Memory B cell (primary cell): ENCODE data around the gene MCCC2.
"Not testable (repeated sequence)": the region's sequence is repeated elsewhere in the genome, so short reads cannot be mapped to it uniquely, and the experiment has no call there.

Experiments used
- ATAC-seq: fragments of 150-1000 bp; cut with Tn5 transposase; 2 replicates; pipeline ENCODE4 v1.10.0; 2021; ENCODE audit warnings: low read depth, mild to moderate bottlenecking, moderate library complexity
- DNase-seq, 2 donors: peaks; one replicate each; pipeline ENCODE4 v3.0.0; 2022; ENCODE audit warnings: low spot score in 2 of 2
- H3K27ac Mint-ChIP-seq: one replicate; pipeline ENCODE4 v1.8.0; 2022; ENCODE audit warnings: mild to moderate bottlenecking, moderate library complexity, mixed read lengths
- H3K27me3 Mint-ChIP-seq: one replicate; pipeline ENCODE4 v1.8.0; 2022; ENCODE audit warnings: mixed read lengths
- H3K36me3 Mint-ChIP-seq: one replicate; pipeline ENCODE4 v1.8.0; 2022; ENCODE audit warnings: mild to moderate bottlenecking, mixed read lengths
- H3K4me1 Mint-ChIP-seq: one replicate; pipeline ENCODE4 v1.8.0; 2022; ENCODE audit warnings: mixed read lengths
- H3K4me3 Mint-ChIP-seq: one replicate; pipeline ENCODE4 v1.8.0; 2022; ENCODE audit warnings: mild to moderate bottlenecking, moderate library complexity, mixed read lengths
- H3K9me3 Mint-ChIP-seq: one replicate; pipeline ENCODE4 v1.8.0; 2022; ENCODE audit warnings: mixed read lengths

Gene MCCC2

GRCh38 chr5:71582945-71583584, 4.1 kb upstream of the MCCC2 start:
- Mint-ChIP-seq H3K36me3 (peaks cover 6% of the 10 kb centered on the region), H3K27me3 (no peaks in the 10 kb centered on the region), H3K4me3 (no peak overlapping the region), H3K27ac (no peak overlapping the region), H3K4me1 (peaks cover 5% of the 10 kb centered on the region), H3K9me3 (no peaks in the 10 kb centered on the region)
- ATAC-seq (no peak), DNase-seq (no peak)

DNA sequence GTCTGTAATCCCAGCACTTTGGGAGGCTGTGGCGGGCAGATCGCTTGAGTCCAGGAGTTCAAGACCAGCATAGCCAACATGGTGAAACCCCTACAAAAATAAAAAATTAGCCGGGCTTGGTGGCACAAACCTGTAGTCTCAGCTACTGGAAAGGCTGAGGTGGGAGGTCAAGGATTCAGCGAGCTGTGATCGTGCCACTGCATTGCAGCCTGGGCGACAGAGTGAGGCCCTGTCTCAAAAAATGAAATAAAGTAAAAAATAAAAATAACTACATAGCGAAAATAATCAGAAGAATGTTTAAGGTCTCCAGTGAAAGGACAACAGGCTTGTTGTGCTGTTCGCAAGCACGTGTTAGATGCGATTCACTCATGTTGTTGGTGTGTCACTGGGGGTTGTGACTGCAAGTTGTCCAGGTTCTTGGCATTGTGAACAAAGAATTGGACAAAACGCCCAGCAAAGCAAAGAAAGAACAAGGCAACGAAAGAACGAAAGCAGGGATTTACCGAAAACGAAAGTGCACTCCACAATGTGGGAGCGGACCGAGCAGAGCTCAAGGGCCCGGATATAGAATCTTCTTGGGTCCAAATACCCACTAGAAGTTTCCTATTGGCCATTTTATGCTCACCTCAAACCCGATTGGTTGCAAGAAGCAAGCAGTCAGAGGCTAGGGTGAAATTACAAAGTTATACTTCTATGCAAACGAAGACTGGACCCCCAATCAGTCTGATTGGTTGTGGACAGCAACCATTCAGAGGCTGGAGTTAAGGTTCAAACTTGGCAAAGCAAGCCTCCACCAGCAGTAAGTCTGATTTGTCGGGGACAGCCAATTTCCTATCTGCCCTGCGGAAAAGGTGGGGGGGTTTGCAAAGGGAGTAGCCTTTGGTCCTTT, 844 bp upstream of the MCCC2 start:
- peak overlapping the region; percentile 99 for H3K4me3 Mint-ChIP-seq
- H3K36me3 Mint-ChIP-seq, result peaks cover 2% of the 10 kb centered on the region
- ATAC-seq (no peak), DNase-seq (no peak)
- H3K9me3 Mint-ChIP-seq, result no peaks in the 10 kb centered on the region
- H3K27ac Mint-ChIP-seq, result peak overlapping the region; percentile 97
- no peaks in the 10 kb centered on the region for H3K27me3 Mint-ChIP-seq
- peaks cover 25% of the 10 kb centered on the region for H3K4me1 Mint-ChIP-seq

DNA sequence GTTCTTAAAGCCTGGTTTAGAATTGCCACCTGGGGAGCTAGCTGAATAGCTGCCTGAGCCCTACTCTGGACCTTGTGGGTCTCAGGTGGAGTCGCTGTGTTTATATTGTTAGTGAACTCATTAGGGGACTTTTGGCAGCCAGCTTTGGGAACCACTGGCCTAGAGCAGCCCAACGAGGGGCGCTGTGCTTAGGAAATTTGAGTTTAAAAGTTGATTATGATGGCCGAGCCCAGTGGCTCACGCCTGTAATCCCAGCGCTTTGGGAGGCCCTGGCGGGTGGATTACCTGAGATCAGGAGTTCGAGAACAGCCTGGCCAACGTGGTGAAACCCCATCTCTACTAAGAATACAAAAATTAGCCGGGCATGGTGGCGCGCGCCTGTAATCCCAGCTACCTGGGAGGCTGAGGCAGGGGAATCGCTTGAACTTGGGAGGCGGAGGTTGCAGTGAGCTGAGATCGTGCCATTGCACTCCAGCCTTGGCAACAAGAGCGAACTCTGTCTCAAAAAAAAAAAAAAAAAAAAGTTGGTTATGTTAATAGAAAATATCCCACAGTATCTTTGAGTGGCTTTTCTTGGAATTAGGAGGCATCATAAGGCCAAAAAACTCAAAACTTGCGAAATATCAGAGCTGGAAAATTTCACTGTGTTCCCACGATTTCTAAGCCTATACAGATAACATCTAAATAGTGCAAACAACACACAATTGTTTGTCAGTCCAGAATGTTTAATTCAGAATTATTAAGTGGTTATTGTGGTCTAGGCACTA, 809 bp downstream of the MCCC2 start:
- no peak for DNase-seq

GRCh38 chr5:71588533-71588885, 1.4 kb downstream of the MCCC2 start:
- Mint-ChIP-seq H3K27ac (peak overlapping the region; percentile 20), H3K4me3 (peak overlapping the region; percentile 35), H3K9me3 (no peaks in the 10 kb centered on the region), H3K4me1 (peaks cover 28% of the 10 kb centered on the region), H3K36me3 (peaks cover 4% of the 10 kb centered on the region), H3K27me3 (no peaks in the 10 kb centered on the region)
- DNase-seq (no peak), ATAC-seq (no peak)

More for the DNA sequence above, 809 bp downstream of the MCCC2 start:
- peak overlapping the region; percentile 99 for H3K4me3 Mint-ChIP-seq
- H3K36me3 Mint-ChIP-seq, result peaks cover 4% of the 10 kb centered on the region
- no peaks in the 10 kb centered on the region for H3K9me3 Mint-ChIP-seq
- peak overlapping the region; percentile 97 for H3K27ac Mint-ChIP-seq
- peak; percentile 16 for ATAC-seq
- peaks cover 28% of the 10 kb centered on the region for H3K4me1 Mint-ChIP-seq
- H3K27me3 Mint-ChIP-seq, result no peaks in the 10 kb centered on the region

GRCh38 chr5:71589903-71590302, 2.8 kb downstream of the MCCC2 start:
- peaks cover 28% of the 10 kb centered on the region for H3K4me1 Mint-ChIP-seq
- H3K27me3 Mint-ChIP-seq, result no peaks in the 10 kb centered on the region
- H3K4me3 Mint-ChIP-seq, result no peak overlapping the region
- no peaks in the 10 kb centered on the region for H3K9me3 Mint-ChIP-seq
- H3K36me3 Mint-ChIP-seq, result peaks cover 8% of the 10 kb centered on the region
- no peak for ATAC-seq
- no peak for DNase-seq
- peak overlapping the region; percentile 25 for H3K27ac Mint-ChIP-seq

DNA sequence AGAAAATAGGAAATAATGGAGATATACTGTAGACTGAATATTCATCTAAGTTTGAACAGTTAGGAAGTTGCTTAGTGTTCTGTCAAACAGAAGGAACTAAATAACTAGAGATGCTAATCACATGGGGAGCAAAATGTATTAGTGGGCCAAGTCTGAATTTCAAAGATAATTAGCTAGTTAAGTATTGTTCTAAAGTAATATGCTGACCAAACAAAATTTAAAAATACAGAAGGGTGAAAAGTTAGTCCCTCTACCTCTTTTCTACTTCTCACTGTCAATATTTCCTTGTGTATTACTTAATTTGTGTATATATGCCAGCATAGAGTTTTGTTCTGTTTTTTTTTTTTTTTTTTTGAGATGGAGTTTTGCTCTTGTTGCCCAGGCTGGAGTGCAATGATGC, 4.0 kb downstream of the MCCC2 start:
- no peak for DNase-seq
- Mint-ChIP-seq H3K27ac (no peak overlapping the region), H3K4me1 (peaks cover 28% of the 10 kb centered on the region), H3K9me3 (no peaks in the 10 kb centered on the region), H3K27me3 (no peaks in the 10 kb centered on the region), H3K36me3 (peaks cover 9% of the 10 kb centered on the region), H3K4me3 (no peak overlapping the region)
- ATAC-seq, result no peak

- H3K27me3 Mint-ChIP-seq, result no peaks in the 10 kb centered on the region
- H3K4me1 Mint-ChIP-seq, result peaks cover 3% of the 10 kb centered on the region
- ATAC-seq (no peak), DNase-seq (no peak)
- peaks cover 24% of the 10 kb centered on the region for H3K36me3 Mint-ChIP-seq
- no peak overlapping the region for H3K27ac Mint-ChIP-seq
- no peaks in the 10 kb centered on the region for H3K9me3 Mint-ChIP-seq
- no peak overlapping the region for H3K4me3 Mint-ChIP-seq
Measured at GRCh38 chr5:71596169-71596568, 9.0 kb downstream of the MCCC2 start.

DNA sequence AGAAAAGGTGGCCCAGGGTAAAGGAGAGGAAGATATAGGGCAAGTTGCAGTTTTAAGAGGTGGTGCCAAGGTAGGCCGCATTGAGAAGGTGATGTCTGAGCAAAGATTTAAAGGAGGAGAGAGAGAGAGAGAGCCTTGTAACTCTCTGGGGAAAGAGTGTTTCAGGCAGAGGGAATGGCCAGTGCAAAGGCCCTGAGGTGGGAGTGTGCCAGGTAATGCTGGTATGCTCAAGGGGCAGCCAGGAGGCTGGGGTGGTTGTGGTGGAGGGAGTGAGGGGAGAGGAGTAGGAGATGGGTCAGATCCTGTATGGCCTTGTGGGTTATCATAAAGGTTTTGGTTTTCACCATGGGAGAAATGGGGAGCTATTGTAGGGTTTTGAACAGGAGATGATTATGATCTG, 9.9 kb downstream of the MCCC2 start:
- H3K4me3 Mint-ChIP-seq, result no peak overlapping the region
- no peaks in the 10 kb centered on the region for H3K9me3 Mint-ChIP-seq
- peaks cover 3% of the 10 kb centered on the region for H3K4me1 Mint-ChIP-seq
- H3K27ac Mint-ChIP-seq, result peak overlapping the region; percentile 7
- H3K27me3 Mint-ChIP-seq, result no peaks in the 10 kb centered on the region
- no peak for DNase-seq
- ATAC-seq, result no peak
- peaks cover 24% of the 10 kb centered on the region for H3K36me3 Mint-ChIP-seq

- Mint-ChIP-seq H3K9me3 (no peaks in the 10 kb centered on the region), H3K4me3 (no peak overlapping the region), H3K36me3 (peaks cover 36% of the 10 kb centered on the region), H3K27ac (no peak overlapping the region), H3K4me1 (no peaks in the 10 kb centered on the region), H3K27me3 (no peaks in the 10 kb centered on the region)
- DNase-seq (no peak), ATAC-seq (no peak)
Measured at GRCh38 chr5:71600783-71601182, 13.6 kb downstream of the MCCC2 start.

DNA sequence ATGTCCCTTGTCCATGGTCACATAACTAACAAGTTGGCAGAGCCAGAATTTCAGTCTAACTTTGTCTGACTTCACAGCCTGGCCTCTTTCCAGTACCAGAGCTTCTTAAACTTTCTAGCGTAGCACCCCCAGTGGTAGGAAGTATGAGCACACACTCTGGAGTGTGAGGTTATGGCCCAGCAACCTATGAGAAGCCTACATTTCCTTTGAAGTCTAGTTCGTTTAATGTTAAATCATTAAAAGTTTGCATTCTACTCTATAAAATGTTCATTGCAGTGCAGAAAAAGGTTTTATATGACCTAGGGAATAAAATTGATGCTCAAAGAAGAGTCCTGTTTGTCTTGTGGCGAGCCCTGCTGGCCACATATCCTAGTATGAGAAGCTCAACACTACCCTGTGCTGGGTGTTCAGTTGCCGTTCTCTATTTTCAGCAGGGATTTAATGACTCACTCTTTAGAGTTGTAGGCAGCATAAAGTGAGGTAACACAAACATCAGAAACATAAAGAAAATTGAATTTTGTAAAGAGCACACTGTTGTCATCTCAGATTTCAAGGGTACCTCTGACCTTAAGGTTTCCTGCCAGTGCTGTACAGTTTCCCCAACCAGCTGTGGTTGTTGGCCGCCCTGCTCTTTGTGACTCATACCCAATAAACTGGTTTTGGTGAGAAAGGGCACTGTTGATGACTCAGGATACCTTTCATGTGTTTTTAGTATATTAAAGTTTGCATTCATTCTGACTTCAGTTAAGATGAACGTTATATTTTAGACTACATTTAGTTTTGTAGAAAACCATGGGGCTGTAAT, 14.3 kb downstream of the MCCC2 start:
- DNase-seq (peak in 1 of 2 donors; percentile 4), ATAC-seq (peak; percentile 95)
- peak overlapping the region; percentile 28 for H3K27ac Mint-ChIP-seq
- H3K36me3 Mint-ChIP-seq, result peaks cover 33% of the 10 kb centered on the region
- no peaks in the 10 kb centered on the region for H3K4me1 Mint-ChIP-seq
- H3K9me3 Mint-ChIP-seq, result no peaks in the 10 kb centered on the region
- no peak overlapping the region for H3K4me3 Mint-ChIP-seq
- H3K27me3 Mint-ChIP-seq, result no peaks in the 10 kb centered on the region

DNA sequence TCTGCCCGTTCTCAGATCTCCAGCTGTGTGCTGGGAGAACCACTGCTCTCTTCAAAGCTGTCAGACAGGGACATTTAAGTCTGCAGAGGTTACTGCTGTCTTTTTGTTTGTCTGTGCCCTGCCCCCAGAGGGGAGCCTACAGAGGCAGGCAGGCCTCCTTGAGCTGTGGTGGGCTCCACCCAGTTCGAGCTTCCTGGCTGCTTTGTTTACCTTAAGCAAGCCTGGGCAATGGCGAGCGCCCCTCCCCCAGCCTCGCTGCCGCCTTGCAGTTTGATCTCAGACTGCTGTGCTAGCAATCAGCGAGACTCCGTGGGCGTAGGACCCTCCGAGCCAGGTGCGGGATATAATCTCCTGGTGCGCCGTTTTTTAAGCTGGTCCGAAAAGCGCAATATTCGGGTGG, 22.8 kb downstream of the MCCC2 start:
- H3K9me3 Mint-ChIP-seq, DNase-seq, H3K27me3 Mint-ChIP-seq, H3K4me3 Mint-ChIP-seq, H3K4me1 Mint-ChIP-seq, ATAC-seq, H3K27ac Mint-ChIP-seq: not testable (repeated sequence)
- peaks cover 26% of the 10 kb centered on the region for H3K36me3 Mint-ChIP-seq

GRCh38 chr5:71615809-71616208, 28.7 kb downstream of the MCCC2 start:
- H3K27me3 Mint-ChIP-seq, result no peaks in the 10 kb centered on the region
- no peak for DNase-seq
- peaks cover 18% of the 10 kb centered on the region for H3K4me1 Mint-ChIP-seq
- no peaks in the 10 kb centered on the region for H3K9me3 Mint-ChIP-seq
- no peak overlapping the region for H3K4me3 Mint-ChIP-seq
- H3K27ac Mint-ChIP-seq, result no peak overlapping the region
- ATAC-seq, result no peak
- H3K36me3 Mint-ChIP-seq, result peaks cover 54% of the 10 kb centered on the region

DNA sequence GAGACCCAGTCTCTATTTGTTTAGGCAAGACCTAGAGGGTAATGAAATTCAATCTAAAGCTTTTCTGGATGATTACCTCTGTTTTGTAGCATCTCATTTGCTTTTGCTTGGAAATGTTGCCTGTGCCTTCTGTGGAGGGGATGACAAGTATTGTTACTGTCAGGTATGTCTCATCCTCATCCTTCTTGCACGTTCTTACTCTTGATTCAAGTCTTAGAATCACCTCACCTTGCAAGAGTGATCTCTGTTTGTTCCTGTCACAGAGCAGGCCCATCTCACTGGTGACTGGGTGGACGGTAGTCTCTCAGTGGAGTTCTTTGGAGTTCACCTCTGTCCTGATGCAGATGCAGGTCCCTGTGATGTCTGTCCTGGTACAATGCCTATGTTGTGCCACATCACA, 33.5 kb downstream of the MCCC2 start:
- DNase-seq (no peak), ATAC-seq (no peak)
- Mint-ChIP-seq H3K27ac (no peak overlapping the region), H3K4me1 (peaks cover 28% of the 10 kb centered on the region), H3K36me3 (peaks cover 55% of the 10 kb centered on the region), H3K27me3 (no peaks in the 10 kb centered on the region), H3K4me3 (no peak overlapping the region), H3K9me3 (no peaks in the 10 kb centered on the region)
